GM10248 (cell line): ENCODE results near the gene FDPS.

Experiments
- CTCF ChIA-PET: fragments of 300-600 bp; sonication (Branson Sonifier 250); formaldehyde crosslinking; extraction: SDS; loops from one replicate; lab custom pipeline; 2021; ENCODE audit warnings: antibody characterized with exemption; lab: Yijun Ruan, JAX
- POLR2A ChIA-PET: fragments of 350-650 bp; sonication (Branson Sonifier 250); formaldehyde crosslinking; extraction: SDS; loops from one replicate; lab custom pipeline; 2020; ENCODE audit warnings: antibody characterized with exemption; lab: Yijun Ruan, JAX
- DNase-seq: peaks from one replicate; pipeline ENCODE4 v3.0.0; 2012; ENCODE audit errors: extremely low spot score
- TF ChIP-seq, protein P1 (sequence below): IDR thresholded peaks from 2 replicates; pipeline ENCODE4 v1.5.1; 2012; ENCODE audit warnings: mild to moderate bottlenecking, low read depth; ENCODE audit errors: extremely low read depth, missing control alignments, control extremely low read depth

The FDPS gene

DNA sequence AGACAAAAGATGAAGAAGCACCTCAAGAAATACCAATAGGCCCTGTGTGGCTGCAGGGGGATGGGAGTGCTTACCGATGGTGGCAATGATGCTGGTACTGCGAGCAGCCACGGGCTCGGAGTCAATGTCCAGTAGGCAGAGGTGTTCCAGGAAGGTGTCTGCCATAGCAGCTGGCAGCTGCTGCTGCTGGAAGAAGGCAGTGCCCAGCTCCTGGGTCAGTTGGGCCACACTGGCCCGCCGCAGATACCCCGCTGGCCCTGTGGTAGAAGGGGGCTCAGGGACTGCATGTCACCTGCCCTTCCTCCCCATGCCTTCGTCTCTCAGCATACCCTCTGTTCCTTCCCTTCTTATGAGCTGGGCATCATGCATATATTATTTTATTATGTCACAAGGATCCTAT is 8.6 kb upstream of the FDPS start:
- no peak for DNase-seq
- ChIA-PET POLR2A (no interaction called here), CTCF (interaction anchor here (1.0 to 2.1 kb wide), 3 partner anchors 16 to 49 kb away, joined by 3 to 9 read pairs (median 4); no protein-coding TSS in a partner anchor)
- TF ChIP-seq, protein P1, sequence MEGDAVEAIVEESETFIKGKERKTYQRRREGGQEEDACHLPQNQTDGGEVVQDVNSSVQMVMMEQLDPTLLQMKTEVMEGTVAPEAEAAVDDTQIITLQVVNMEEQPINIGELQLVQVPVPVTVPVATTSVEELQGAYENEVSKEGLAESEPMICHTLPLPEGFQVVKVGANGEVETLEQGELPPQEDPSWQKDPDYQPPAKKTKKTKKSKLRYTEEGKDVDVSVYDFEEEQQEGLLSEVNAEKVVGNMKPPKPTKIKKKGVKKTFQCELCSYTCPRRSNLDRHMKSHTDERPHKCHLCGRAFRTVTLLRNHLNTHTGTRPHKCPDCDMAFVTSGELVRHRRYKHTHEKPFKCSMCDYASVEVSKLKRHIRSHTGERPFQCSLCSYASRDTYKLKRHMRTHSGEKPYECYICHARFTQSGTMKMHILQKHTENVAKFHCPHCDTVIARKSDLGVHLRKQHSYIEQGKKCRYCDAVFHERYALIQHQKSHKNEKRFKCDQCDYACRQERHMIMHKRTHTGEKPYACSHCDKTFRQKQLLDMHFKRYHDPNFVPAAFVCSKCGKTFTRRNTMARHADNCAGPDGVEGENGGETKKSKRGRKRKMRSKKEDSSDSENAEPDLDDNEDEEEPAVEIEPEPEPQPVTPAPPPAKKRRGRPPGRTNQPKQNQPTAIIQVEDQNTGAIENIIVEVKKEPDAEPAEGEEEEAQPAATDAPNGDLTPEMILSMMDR: no peak

DNA sequence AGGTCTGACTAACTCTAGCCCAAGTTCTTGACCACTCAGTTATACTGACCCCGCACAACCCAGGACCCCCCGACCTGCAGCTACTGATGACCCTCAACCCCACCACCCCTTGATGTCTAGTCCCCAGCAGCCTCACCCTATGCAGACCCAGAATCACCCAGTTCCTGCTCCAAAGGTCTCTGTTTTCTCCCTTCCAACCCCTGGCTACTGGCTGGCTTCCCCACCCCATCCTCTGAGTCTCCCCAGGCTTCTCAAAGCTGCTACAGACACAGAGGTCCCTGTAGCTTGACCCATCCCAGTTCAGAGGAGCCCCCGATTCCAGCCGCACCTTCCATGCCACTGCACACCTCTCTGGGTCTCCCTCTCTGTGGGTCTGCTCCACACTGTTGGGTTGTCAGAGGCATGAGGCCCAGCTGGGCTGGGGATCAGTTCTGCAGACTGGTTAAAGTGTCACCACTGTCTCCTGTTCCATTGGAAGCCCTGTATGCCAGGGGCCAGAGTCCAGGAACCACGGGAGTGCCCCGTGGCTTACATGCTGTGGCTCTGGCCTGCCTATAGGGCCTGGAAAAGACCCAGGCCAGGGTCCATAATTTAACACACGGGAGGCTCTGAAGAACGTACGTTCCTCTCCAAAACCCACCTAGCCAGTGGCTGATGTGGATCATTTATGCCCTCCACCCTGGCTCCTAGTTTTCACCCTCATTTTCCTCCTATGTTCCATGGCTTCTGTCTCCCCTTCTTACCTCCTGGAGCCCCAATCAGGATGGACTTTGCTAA is 7.9 kb upstream of the FDPS start:
- TF ChIP-seq, protein P1: no peak
- POLR2A ChIA-PET: no interaction called here
- CTCF ChIA-PET: interaction anchor here (1.0 to 2.1 kb wide), 3 partner anchors 15 to 50 kb away, joined by 3 to 9 read pairs (median 4); no protein-coding TSS in a partner anchor
- no peak for DNase-seq

DNA sequence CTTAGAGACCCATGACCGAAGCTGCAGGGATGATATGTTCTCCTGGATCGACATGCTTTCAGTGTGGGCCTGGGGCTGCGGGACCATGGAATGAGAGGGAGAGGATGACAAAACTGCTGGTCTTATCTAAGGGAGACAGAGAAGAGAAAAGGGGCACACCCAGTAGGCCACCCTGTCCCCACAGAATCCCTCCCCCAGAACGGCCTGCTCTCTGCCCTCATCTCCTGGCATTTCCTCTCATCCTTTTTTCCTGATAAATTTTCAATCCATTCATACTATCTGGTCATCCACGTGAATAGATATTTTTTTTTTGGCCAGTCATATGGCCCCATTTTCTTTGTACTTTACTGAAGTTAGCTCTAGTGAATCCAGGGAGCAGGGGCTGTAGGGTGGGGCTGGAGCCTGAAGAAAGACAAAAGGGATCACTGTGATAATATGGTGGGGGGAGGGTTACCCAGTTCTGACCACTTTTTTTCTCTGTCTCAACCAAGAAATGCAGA is 7.3 kb upstream of the FDPS start, which contains the start of gene PKLR:
Gene PKLR, minus strand, starts transcription at position 97 of the 500 bp plus-strand sequence. Its CDS starts 43 bp downstream, at position 54.
- ChIA-PET POLR2A (no interaction called here), CTCF (interaction anchor here (2.1 kb wide), 1 partner anchor 51 kb away, joined by 9 read pairs; no protein-coding TSS in a partner anchor)
- DNase-seq: no peak
- TF ChIP-seq, protein P1: no peak

DNA sequence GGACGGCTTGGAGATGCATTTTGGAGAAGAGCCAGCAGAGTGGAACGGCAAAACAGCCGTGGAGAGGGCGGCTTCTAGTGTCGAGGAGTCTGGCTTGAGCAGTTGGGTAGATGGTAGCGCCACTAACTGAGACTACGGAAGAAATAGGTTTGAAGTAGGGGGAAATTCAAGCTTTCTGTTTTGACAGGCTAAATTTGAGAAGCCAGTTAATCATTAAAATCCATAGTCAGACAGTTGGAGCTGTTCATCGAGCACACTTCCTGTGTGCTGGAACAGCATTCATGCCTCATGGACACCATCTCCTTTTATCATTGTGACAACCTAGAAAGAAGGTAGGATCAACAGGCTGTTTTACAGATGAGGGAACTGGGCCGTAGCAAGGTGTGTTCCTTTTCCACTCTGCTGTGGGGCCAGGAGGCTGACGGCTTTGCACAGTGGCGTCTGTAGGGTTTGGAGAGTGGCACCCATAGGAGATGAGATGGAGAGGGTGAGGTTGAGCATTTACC is 4.1 kb upstream of the FDPS start:
- ChIA-PET POLR2A (no interaction called here), CTCF (interaction anchor here (1.0 to 4.4 kb wide), 4 partner anchors 12 to 54 kb away, joined by 3 to 52 read pairs (median 17); no protein-coding TSS in a partner anchor)
- TF ChIP-seq, protein P1: no peak
- DNase-seq: no peak

DNA sequence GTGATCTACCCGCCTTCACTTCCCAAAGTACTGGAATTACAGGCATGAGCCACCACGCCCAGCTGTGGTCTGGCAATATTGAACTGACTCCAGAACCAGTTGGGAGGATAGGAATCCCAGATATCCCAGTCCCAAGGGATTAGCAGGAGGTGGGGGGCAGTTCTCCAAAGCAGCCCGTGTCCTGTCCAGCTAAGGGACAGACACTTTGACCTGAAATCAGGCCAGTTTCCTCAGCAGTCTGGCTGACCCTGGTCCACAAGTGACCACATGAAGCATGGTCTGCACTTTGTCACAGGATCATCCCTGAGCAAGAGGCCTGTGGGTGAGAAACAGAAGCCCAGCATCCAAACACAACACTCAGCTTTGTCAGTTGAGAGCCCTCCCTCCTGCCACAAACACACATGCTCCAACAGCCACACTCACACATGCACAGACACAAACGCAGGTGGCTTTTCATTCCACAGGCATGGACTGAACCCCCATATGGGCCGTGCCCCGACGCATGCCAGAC is 2.7 kb upstream of the FDPS start:
- no peak for DNase-seq
- ChIA-PET POLR2A (no interaction called here), CTCF (interaction anchor here (2.4 to 4.4 kb wide), 3 partner anchors 13 to 55 kb away, joined by 8 to 52 read pairs (median 26); no protein-coding TSS in a partner anchor)
- TF ChIP-seq, protein P1: no peak

DNA sequence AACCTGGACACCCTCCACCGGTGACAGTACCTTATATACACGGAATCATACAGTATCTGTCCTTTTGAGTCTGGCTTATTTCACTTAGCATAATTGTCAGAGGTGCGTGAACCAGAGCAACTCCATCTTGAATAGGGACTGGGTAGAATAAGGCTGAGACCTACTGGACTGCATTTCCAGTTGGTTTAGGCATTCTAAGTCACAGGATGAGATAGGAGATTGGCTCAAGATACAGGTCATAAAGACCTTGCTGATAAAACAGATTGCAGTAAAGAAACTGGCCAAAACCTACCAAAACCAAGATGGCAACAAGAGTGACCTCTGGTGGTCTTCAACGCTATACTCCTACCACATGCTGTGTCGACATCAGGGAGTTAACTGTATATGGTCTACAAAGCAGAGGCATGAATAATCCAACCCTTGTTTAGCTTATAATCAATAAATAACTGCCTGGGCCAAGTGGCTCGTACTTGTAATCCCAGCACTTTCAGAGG is 1.4 kb upstream of the FDPS start:
- TF ChIP-seq, protein P1: peak; percentile 33
- DNase-seq: no peak
- CTCF ChIA-PET: interaction anchor here (0.7 to 4.4 kb wide), 8 partner anchors 10 to 62 kb away, joined by 3 to 52 read pairs (median 4); partner anchors contain the start of gene HCN3
- POLR2A ChIA-PET: interaction anchor here (1.3 kb wide), 1 partner anchor 16 kb away, joined by 9 read pairs; no protein-coding TSS in a partner anchor
